ENCODE measurements around the gene PCNX1. TPM values are rescaled to one million over a fixed set of nuclear protein-coding genes. Genes with fewer than 3 reads are reported as not detected.

The PCNX1 gene
- total RNA-seq, 4 donors from 2014 or later: 41.8 to 83.1 (median 50.5) TPM

- 77 to 79% methylated on average over 5 of the region's 5 CpGs for WGBS, 2 donors
- Histone ChIP-seq H3K9me3 (no peaks in the 10 kb centered on the region), H3K4me3 (no peak overlapping the region), H3K4me1 (peaks cover 0 to 14% (median 2%) of the 10 kb centered on the region in 4 donors), H3K27ac (no peak overlapping the region), H3K27me3 (no peaks in the 10 kb centered on the region), H3K36me3 (no peaks in the 10 kb centered on the region)
- DNase-seq (ENCODE audit: low spot score in 2 of 2): no peak
- TF ChIP-seq EP300 (IDR thresholded peaks at IDR 0.05): no peak
- TF ChIP-seq POLR2A (IDR thresholded peaks at IDR 0.05): no peak
- TF ChIP-seq CTCF (IDR thresholded peaks at IDR 0.05): peak; percentile 17 to 40 (median 30)
These were observed 48.6 kb downstream of the PCNX1 start for GRCh38 chr14:70955543-70956480.

GRCh38 chr14:70956511-70956910 lies 49.3 kb downstream of the PCNX1 start:
- Histone ChIP-seq H3K27ac (no peak overlapping the region), H3K9me3 (no peaks in the 10 kb centered on the region), H3K27me3 (no peaks in the 10 kb centered on the region), H3K4me3 (no peak overlapping the region), H3K4me1 (peaks cover 0 to 14% (median 2%) of the 10 kb centered on the region in 4 donors), H3K36me3 (no peaks in the 10 kb centered on the region)
- 82 to 84% methylated on average over 3 of the region's 3 CpGs for WGBS, 2 donors
- no peak for DNase-seq (ENCODE audit: low spot score in 2 of 2)
- no peak for TF ChIP-seq CTCF (IDR thresholded peaks at IDR 0.05)
- no peak for TF ChIP-seq EP300 (IDR thresholded peaks at IDR 0.05)
- no peak for TF ChIP-seq POLR2A (IDR thresholded peaks at IDR 0.05)

DNA sequence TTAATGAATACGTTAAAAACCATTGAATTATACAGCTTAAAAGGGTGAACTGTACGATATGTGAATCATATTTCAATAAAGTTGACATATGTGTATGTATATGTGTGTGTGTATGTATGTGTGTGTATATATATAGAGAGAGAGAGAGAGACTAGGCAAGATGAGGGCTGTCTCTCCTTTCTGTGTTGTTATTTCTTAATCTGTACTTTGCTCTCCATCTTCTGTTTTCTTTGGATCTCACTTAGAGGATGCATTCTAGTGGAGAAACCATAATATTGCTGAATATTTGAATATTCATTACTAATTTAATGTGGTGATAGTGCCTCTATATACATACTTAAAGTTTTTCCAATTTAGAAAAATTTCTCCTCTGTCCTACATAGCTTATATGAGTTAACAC lies 50.5 kb downstream of the PCNX1 start:
- H3K36me3 ChIP-seq: peaks cover 0 to 5% (median 0%) of the 10 kb centered on the region in 3 donors
- H3K4me3 ChIP-seq: no peak overlapping the region
- TF ChIP-seq CTCF (IDR thresholded peaks at IDR 0.05): no peak
- DNase-seq (ENCODE audit: low spot score in 2 of 2): no peak
- H3K9me3 ChIP-seq: no peaks in the 10 kb centered on the region
- H3K27ac ChIP-seq: no peak overlapping the region
- H3K27me3 ChIP-seq: no peaks in the 10 kb centered on the region
- 96 to 98% methylated on average over 2 of the region's 2 CpGs for WGBS, 2 donors
- peaks cover 0 to 14% (median 2%) of the 10 kb centered on the region in 4 donors for H3K4me1 ChIP-seq

- WGBS, 2 donors: 83 to 91% methylated on average over 2 of the region's 2 CpGs
- Histone ChIP-seq H3K27ac (no peak overlapping the region), H3K36me3 (peaks cover 0 to 14% (median 0%) of the 10 kb centered on the region in 3 donors), H3K27me3 (no peaks in the 10 kb centered on the region), H3K4me3 (no peak overlapping the region), H3K4me1 (no peaks in the 10 kb centered on the region), H3K9me3 (no peaks in the 10 kb centered on the region)
- no peak for DNase-seq (ENCODE audit: low spot score in 2 of 2)
- no peak for TF ChIP-seq POLR2A (IDR thresholded peaks at IDR 0.05)
- no peak for TF ChIP-seq CTCF (IDR thresholded peaks at IDR 0.05)
- no peak for TF ChIP-seq EP300 (IDR thresholded peaks at IDR 0.05)
These were observed 55.7 kb downstream of the PCNX1 start for GRCh38 chr14:70962935-70963334.

DNA sequence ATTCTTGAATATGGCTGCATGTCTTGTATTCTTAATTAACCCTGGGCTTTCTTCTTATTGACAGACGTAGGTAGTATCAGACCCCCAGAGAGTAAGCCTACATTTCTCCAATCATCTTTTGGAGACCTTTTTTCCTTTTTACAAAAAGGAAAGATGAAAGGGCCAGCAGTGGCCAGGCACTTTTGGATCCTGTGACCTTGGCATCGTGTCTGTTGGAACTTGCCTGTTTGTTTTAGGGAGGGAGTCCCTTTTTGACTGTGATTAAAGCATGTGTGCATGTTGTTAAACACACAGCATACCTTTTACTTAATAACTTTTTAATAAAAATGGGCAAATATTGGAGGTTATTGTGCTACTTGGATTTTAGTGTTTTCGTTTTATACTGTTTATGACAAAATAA lies 57.2 kb downstream of the PCNX1 start:
- Histone ChIP-seq H3K4me1 (no peaks in the 10 kb centered on the region), H3K27me3 (no peaks in the 10 kb centered on the region), H3K36me3 (peaks cover 0 to 22% (median 0%) of the 10 kb centered on the region in 3 donors), H3K27ac (no peak overlapping the region), H3K4me3 (no peak overlapping the region), H3K9me3 (no peaks in the 10 kb centered on the region)
- DNase-seq (ENCODE audit: low spot score in 2 of 2): no peak
- WGBS, 2 donors: 83 to 84% methylated on average over 3 of the region's 3 CpGs
- TF ChIP-seq EP300 (IDR thresholded peaks at IDR 0.05) (no peak), CTCF (IDR thresholded peaks at IDR 0.05) (no peak), POLR2A (IDR thresholded peaks at IDR 0.05) (no peak)

Measured in tibial nerve (tissue), 4 donors.